ENCODE results near the gene GGT5.
"Not testable (repeated sequence)": the region's sequence is repeated elsewhere in the genome, so short reads cannot be mapped to it uniquely, and the experiment has no call there.

The GGT5 gene, protein sequence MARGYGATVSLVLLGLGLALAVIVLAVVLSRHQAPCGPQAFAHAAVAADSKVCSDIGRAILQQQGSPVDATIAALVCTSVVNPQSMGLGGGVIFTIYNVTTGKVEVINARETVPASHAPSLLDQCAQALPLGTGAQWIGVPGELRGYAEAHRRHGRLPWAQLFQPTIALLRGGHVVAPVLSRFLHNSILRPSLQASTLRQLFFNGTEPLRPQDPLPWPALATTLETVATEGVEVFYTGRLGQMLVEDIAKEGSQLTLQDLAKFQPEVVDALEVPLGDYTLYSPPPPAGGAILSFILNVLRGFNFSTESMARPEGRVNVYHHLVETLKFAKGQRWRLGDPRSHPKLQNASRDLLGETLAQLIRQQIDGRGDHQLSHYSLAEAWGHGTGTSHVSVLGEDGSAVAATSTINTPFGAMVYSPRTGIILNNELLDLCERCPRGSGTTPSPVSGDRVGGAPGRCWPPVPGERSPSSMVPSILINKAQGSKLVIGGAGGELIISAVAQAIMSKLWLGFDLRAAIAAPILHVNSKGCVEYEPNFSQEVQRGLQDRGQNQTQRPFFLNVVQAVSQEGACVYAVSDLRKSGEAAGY

DNA sequence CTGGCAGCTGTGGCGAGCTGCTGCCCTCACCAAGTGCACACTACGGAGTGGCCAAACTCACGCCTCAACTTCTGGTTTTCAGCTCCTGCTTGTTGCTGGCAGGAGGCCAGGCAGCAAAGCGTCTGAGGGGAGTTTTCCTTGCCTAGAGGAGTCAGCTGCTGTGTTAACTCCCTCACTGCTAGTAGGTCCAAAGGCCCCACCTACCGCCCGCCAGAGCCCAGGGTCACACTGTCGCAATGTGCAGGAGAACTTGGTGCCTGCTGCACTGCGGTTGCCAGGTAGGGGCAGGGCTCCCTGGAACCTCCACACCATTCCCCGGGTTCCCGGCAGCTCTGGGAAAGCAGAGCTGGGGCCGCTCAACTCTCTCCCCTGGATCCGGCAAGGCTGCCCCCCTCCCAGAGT is at the start of gene GGT5:
GGT5 (minus strand) TSS at position 53 of the 402 bp plus-strand sequence. CDS start 357 bp downstream, outside the sequence.
- DNase-seq (ENCODE audit: low read depth), result not testable (repeated sequence)

DNA sequence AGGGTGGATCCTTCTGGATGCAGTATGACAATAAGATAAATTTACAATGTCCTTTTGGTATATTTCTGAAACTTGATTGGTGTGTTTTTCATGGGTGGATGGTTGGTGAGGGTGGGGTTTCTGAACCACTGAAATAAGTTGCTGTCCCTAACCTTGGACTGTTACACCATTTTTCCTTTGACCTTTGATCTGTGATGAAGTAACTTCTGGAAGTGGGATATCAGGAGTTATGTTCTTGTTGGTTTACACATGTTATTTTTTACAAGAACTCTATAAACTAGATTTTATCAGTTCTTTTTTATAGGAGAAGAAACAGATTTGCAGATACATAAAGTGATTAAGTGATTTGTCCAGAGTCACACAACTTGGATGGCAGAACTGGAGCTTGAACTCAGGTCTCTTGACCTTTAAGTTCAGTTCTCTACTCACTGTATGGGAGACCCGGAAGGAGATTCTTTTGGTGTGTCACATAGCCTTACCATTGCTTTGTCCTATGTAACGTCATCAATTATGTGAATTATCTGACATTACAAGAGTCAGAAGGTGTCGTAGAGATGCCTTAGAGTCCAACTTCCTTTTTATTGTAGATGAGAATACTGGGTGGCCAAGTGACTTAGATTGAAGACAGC is 47.4 kb upstream of the GGT5 start:
- DNase-seq (ENCODE audit: low read depth), result not testable (repeated sequence)

DNA sequence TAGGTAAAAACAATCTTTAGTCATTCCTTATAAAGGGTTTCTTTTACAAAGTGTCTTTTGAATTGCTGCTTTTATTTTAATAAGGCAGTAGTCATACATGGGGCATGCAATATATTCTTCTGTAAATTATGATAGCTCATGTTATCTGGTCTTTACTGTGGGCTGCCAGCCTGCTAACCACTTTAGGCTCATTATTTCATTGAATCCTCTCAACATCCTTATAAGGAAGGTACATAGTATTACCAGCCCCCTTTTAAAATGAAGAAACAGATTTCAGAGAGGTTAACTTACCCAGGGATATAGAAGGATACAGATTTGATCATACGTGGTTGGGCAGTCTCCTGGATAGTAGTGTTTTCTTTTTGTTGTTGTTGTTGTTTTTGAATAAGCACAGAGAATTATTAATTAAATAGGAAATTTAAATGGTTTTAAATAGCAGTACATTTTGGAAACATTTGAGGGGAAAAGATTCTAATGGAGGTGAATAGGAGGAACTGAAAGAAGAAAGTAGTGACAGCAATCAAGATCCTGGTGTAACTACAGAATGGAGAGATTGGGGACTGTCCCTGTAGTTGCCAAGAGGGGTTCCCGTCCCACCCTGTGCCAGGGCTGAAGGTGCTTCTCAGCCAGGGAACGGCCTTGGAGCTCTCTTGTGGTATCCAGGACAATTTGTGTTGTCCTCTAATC is 46.8 kb upstream of the GGT5 start:
- no peak for DNase-seq (ENCODE audit: low read depth)

DNA sequence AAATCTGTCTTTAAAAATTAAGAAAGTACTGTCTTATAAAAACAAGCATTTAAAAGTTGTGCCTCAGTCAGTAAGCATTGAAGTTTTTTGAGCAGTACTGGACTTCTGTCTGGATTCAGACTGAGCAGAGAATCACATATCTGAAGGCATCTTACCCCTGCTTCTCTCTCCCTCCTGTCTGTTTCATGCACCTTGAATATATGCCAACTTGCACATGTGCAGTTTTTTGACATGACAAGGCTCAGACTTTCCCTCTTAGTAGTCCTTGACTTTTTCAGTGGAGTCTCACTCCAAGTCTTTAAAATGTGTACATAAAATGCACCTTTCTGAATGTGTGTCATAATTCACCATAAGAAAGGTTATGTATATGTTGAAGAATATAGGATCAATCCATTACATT is 45.6 kb upstream of the GGT5 start:
- DNase-seq (ENCODE audit: low read depth), result no peak

DNA sequence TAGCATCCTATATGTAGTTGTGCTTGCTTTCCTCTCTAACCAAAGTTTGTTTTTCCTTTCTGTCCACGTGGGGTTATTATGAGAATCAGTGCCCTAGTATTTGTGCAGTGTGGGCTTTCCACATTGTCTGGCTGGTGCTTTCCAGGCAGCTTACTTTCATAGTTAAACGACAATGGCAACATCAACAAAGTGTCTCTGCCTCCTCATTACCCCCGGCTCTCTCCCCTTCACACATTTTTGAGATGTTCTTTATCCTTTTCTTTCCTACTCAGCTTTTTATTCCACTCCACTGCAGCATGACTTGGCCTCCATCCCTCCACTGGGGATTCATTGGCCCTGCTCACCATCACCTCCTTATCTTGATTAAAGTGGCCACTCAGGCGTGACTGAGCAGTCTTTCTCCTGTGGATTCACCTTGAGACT is 44.9 kb upstream of the GGT5 start:
- DNase-seq (ENCODE audit: low read depth), result no peak

DNA sequence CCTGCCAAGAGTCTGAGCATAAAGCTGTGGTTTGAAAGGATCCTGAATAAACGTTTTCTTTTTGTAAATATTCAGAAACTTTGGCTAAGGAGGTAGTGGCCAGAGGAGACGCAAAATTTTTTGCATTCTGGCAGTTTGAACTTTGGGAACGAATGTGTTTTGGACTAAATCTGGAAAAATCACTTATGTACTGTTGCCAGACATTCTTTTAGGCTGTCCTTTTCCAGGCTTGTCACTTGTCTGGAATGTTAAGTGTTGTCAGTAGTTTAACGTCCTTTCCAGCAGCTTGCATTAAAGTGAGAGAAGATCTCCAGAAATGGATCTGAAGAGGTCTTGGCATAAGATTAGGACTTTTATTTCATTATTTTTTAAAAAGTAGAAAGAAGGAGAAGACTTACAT is 44.2 kb upstream of the GGT5 start:
- DNase-seq (ENCODE audit: low read depth), result no peak

DNA sequence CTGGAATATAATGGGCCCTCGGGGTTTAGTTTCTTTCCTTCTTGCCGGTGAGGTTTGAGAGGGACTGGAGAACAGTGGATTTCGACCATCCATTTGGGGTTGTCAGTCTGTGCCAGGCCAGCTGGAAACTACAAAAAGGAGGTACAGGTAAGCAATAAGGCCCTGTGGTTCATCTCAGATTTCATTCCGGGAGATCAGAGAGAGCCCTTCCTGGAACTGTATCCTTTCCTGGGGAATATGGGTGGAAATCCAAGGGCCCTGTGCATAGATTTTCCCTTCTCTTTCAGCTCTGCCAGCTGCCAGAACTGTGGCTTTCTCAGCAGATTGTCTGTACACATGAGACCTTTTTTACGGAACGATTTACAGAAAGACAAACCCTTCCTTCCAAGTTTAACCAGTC is 42.9 kb upstream of the GGT5 start:
- DNase-seq (ENCODE audit: low read depth), result not testable (repeated sequence)

DNA sequence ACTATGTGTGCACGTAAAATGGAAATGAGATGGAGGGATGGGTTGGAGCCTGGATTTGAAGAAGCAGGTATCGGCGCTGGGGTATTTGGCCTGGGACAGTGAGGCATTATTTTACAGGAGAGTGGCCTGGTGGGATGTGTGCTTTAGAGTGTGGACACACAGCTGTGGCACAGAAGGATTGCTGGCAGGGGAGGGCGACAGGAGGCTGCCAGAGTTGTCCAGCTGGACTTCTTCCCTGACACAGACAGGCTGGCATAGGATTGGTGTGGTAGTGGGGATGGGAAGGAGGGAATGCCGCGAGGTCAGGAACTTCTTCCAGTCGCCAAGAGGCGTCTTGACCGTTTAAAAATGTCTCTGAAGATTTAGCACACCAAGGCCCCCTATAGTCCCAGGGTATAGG is 42.3 kb upstream of the GGT5 start:
- not testable (repeated sequence) for DNase-seq (ENCODE audit: low read depth)

DNA sequence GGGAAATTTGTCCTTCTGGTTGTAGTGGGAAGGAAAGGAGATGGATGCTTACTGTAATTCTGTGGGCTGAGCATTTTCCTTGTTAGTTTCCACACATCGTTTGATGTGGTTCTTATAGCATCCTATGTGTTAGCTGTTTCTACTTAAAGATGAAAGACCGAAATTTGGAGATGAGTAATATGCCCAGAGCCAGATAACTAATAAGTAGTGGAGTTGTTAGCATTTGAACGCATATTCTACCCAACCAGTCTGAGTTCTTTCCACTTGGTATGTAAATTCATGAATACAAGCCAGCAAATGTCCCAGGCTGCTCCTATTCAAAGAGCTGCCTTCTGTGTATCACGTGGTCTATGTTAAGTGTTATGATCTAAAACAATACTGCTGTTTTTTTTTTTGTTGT is 40.4 kb upstream of the GGT5 start:
- no peak for DNase-seq (ENCODE audit: low read depth)

DNA sequence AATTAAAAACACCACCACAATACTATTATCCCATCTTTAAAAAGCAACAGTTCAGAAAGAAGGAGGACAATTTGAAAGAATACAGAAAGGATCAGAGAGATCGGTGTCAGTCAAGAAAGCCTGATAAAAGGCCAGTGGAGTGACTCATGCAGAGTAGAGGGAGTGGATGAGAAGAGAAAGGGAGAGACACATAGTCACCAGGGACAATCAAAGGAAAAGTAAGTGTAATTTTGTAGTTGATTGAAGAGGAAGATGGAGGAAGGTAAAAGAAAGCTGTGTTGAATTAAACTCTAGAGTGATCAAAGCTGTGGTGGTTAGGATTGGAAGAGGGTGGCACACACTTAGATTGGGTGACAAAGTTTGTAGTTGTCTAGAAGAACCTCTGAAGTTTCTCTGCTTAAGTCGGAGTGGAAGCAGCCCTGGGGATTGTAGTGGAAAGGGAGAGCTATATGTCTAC is 39.9 kb upstream of the GGT5 start:
- DNase-seq (ENCODE audit: low read depth), result no peak

DNA sequence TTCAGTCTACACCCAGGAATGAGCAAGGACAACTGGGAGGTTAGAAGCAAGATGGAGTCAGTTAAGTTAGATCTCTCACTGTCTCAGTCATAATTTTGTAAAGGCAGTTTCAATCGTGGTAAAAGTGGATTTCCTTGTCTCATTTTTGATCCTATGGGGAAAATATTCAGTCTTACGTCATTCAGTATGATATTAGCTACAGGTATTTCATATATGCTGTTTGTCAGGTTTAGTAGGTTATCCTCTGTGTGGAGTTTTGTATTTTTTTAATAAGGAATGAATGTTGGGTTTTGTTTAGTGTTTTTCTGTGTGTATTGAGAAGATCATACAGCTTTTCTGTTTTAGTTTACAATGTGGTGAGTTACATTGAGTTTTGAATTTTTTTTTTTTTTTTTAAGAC is 37.5 kb upstream of the GGT5 start:
- DNase-seq (ENCODE audit: low read depth), result no peak

DNA sequence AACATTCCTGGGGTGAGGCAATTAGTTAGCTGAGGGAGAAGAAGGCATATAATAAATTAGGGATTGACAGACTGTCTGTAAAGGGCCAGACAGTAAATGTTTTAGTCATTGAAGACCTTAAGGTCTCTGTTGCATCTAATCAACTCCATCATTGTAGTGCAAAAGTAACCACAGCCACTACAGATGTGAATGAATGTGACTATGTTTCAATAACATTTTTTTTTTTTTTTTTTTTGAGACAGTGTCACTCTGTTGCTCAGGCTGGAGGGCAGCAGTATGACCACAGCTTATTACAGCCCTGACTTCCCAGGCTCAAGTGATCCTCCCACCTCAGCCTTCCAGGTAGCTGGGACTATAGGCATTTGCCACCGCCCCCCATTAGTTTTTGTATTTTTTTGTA is 35.5 kb upstream of the GGT5 start:
- DNase-seq (ENCODE audit: low read depth), result not testable (repeated sequence)

DNA sequence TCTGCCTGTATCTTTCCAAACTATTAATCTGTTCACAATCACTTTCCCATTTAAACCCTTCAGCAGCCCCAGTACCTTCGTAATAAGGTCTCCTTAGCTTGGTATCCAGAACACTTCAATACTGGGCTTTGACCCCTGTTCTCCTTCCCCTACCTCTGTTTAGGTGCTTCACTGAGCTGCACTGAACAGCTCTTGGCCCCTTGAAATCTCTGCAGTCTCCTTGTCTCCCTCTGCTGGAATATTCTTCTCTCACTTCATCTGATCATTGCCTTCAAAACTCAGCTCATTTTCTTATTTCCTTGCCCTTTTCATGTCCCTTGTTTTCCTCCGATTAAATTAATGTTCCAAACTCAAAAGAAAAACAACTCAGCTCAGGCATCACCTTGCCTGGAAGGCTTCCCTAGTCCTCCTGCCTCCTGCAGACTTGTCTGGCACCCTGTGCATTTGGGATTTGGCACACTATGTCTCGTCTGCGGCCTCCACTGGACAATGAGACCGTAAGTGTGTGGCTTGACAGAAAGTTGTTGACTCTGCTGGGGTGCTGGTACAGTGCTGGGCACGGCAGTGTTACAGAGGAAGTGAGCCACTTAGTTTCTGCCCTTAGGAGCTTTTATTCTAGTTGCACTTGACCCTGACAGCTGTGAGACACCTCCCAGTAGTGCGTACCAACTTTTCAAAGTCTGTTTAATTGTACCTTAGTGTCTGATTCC is 30.0 kb upstream of the GGT5 start:
- DNase-seq (ENCODE audit: low read depth), result not testable (repeated sequence)

DNA sequence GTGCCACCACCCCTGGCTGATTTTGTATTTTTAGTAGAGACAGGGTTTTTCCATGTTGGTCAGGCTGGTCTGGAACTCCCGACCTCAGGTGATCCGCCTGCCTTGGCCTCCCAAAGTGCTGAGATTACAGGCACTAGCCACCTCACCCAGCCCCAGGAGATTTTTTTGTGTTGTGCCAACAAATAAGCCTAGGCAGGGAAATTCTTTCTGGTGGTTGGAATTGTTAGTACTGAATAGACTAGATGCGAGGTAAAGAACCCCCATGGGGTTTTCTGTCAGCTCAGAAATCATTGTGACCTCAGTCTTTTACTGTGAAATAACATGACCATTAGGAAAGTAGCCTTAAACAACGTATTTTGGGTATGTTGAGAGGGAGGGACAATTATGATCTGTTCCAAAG is 29.0 kb upstream of the GGT5 start:
- not testable (repeated sequence) for DNase-seq (ENCODE audit: low read depth)

DNA sequence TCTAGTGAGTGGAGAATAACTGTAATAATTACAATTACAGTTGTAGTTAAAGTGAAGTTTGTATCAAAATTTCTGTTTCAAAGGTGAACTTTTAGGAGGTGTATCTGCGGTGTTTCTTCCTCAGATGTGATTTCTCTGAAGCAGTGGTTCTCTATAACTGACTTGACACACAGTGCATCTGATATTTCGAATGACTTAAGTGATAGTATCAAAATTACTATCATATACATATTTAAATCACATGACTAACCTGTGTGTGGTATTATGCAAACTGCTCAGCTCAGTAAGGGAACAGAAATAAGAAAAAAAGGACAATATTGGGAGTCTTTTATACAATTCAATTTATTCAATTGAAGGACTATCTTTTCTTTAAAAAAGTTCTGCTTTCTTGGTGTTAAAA is 28.1 kb upstream of the GGT5 start:
- not testable (repeated sequence) for DNase-seq (ENCODE audit: low read depth)

DNA sequence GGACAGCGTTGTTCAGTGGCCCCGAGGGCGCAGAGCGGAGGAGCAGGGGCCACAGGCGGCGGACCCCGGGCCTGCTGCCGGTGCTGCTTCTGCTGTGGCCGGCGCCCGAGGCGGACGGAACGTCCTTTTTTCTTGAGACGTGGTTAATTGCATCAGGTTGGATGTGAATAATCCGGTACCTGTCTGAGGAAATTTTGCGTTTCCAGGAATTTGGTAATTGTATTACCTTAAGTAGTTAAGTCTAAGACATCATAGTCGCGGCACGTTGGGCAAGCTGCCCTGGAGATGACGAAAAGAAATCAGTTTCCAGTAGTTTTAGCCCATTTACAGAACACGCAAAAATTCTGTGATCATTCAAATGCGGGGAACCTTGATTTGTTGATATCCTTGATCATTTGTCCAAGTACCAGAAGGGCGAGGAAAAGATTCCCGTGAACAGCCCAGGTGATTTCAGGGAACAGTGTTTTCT is 26.5 kb upstream of the GGT5 start:
- no peak for DNase-seq (ENCODE audit: low read depth)

DNA sequence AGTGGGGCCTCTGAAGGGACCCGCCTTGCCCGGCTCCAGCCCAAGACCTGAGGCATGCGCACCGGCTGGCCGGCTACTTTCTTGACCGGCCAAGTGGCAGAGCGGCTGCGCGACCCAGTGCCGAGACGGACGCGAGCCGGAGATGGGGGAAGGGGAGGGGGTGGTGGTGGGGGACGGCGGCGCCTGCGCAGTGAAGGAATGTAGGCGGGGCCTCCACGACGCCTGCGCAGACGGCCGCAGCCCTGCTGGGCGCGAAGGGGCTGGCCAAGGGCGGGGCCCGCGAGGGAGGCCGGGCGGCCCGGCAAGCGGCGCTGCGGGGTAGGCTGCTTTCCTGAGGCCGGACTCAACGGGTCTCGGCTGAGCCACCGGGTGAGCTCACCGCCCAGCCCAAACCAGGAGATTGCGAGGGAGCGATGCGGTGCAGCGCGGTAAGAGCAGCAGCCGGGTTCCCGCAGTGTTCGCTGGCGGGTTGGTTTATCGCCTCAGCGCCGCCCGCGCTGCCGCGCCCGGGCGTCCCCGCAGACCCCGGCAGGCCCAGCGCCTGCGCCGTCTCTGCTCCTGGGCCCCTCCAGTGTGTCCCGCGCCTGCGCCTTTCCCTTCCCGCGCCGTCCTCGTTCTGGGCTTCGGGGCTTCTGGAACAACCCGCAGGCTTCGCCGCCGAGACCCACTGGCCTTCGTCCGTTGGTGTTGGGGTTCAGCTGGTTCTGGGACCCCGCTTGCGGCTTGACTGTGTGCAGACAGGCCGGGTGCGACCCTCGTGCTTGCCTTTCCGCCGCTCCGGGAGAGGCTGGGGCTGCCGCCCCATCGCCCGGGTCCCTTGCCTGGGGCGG is 25.9 kb upstream of the GGT5 start, which contains the start of gene SPECC1L:
SPECC1L (plus strand) TSS at position 276 of the 830 bp plus-strand sequence. CDS start 31,401 bp downstream, outside the sequence.
- DNase-seq (ENCODE audit: low read depth), result peak; percentile 77

DNA sequence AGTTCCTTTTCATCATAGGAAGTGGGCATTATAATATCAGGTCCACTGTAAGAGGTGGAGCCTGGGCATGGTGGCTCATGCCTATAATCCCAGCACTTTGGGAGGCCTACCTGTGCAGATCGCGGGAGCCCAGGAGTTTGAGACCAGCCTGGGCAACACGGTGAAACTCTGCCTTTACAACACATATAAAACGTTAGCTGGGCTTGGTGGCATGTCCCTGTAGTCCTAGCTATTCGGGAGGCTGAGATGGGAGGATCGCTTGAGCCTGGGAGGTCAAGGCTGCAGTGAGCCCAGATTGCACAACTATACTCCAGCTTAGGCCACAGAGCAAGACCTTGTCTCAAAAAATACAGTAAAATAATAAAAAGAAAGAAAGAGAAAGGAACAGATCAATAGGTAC is 21.6 kb upstream of the GGT5 start:
- not testable (repeated sequence) for DNase-seq (ENCODE audit: low read depth)

DNA sequence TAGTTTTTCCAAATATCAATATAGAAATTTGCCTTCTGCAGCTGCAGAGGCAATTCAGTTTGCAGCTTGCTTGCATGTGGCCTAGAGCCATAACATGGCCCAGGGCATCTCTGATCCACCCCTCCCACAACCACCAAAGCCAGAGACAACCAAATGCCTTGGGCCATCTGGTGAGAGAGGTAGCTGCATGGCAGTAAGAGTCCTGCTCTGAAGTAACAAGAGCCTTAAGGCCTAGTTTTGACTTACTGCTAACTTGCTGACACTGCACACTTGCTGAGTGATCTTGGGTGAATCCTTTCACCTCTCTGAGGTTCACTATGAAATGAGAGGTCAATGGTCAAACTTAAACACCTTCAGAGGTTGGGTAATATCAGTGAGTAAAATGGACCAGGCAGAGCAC is 20.9 kb upstream of the GGT5 start:
- no peak for DNase-seq (ENCODE audit: low read depth)

DNA sequence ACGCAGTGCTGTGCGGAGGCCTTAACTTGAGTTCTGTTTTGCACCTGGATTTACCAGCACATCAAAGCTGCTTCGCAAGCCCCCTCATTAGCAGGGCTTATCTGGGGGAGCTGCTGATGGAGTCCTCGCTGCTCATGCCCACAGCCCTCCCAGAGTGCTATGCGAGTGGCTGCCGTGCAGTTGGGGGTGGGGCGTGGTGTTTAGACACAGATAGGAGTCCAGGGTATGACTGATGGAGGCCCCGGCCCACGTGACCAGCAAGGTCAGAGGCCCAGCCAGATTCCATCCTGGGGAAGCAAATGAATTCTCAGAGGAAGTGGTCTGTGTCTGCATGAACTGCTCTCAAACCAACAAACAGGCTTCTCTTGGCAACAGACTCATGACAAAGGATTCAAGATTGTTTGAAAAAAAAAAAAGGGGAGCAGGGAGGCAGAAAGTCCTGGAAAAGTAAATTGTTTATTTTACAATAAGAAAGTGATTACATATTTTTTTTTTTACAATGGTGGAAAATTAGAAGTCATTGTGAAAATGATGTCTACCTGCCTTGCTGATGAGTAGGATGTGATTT is 19.5 kb upstream of the GGT5 start:
- DNase-seq (ENCODE audit: low read depth), result not testable (repeated sequence)

Data from stimulated activated CD8-positive, alpha-beta memory T cell treated with anti-CD3 and anti-CD28 coated beads, Interleukin-15, amount 100 ng/mL, for 1 hour (primary cell).